ENCODE results near the gene RAD51B.

RAD51B gene

DNA sequence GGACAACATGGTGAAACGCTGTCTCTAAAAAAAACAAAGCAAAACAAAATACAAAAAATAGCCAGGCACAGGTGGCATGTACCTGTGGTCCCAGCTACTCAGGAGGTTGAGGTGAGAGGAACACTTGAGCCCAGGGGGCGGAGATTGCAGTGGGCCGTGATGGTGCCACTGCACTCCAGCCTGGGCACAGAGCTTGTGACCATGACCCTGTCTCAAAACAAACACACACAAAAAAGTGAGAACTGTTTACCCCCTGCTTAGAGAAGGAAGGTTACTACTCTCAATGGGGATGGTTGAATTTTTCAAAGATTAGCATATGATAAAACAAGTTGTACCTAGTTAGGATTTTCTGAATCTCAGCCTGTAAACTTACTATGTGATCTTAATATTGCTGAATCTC lies 905.3 kb downstream of the RAD51B start:
- no peak for DNase-seq (ENCODE audit: low read depth in 3 of 3)

DNA sequence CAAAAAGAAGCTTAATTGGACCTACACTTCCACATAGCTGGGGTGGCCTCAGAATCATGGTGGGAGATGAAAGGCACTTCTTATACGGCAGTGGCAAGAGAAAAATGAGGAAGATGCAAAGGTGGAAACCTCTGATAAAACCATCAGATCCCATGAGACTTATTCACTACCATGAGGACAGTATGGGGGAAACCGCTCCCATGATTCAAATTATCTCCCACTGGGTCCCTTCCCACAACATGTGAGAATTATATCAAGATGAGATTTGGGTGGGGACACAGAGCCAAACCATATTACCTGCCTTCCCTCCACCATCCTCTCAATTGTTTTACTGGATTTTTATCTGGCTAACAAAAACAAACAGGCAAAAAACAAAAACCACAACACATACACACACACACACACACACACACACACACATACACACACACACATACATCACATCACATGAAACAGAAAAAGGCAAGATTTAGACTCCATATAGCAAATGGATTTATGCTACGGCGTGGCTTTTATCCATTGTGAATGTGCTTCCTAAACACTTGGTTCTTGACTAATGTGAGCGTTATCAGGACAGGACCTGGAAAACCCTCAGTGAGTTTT lies 906.6 kb downstream of the RAD51B start:
- no peak for DNase-seq (ENCODE audit: low read depth in 3 of 3)

DNA sequence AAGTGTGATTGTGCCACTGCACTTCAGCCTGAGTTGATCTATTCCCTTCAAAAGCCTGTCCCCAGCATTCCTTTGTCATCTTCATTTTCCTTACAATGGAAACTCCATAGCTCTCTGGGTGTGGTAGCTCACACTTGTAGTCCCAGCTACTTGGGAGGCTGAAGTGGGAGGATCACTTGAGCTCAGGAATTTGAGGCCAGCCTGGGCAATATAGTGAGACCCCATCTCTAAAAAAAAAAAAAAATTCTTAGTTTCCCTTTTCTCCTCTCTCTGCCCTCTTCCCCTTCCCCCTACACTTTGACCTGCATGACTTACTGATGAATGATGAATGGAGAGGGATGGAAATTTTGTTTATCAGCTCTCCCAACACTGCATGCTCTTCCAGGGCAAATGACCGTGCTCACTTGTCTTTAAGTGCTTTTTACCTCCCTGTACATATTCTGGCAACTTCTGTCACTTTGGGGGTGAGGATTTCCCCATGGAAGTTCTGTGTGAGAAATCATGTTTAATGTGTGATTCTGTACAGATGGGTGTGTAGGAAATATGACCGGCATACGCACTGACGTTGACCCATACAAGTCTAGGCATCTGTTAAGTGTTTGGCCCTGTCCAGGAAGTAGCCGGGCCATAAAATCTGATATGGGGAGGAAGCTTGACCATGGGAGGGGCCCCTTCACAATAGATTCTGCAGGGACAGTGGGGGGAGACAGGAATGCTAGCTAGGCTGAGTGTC lies 907.9 kb downstream of the RAD51B start:
- no peak for DNase-seq (ENCODE audit: low read depth in 3 of 3)

DNA sequence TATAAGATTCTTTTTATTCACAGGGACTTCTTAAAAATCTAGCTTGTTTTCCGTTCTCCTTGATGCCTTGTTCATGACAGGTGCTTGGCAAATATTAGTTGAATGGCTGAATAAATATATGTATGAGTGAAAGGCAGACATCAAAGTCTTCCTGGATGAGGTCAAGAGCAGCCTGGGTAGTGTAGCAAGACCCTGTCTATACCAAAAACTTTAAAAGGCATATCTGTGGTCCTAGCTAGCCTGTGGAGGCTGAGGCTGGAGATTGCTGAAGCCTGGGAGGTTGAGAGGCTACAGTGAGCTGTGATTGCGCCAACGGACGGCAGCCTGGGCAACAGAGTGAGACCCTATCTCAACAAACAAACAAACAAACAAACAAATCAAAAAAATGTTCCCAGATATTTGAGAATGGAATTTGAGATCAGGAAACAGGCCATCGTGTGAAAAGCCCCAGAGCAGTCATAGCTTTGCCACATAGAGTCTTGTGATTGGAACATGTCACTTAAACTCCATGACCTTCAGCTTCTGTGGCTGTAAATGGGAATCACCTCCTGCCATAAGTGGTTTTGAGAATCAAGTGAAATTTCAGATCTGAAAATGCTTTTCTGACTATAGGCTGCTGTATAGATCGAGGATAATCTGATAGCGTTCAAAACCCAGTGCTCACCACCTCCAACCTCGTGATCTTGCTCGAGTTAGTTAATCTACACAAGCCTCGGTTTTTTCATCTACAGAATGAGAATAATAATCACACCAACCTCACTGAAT lies 908.9 kb downstream of the RAD51B start:
- no peak for DNase-seq (ENCODE audit: low read depth in 3 of 3)

DNA sequence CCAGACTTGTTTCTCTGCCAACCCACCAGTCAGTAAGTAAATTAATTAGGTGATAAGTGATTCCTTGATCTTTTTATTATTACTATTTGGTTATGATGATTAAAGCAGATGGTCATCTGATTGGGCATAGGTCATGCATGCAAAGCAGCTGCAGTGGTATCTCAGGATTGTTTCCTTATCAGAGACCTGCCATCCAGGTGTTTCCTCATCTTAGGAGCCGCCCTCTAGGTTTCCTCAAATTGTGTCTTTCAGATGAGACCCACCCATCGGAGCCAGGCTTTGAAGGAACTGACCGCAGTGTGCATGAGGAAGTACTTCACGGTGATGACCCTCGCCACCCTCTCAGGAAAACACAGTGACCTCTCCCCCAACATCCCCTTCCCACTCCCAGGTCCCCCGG lies 910.0 kb downstream of the RAD51B start:
- no peak for DNase-seq (ENCODE audit: low read depth in 3 of 3)

DNA sequence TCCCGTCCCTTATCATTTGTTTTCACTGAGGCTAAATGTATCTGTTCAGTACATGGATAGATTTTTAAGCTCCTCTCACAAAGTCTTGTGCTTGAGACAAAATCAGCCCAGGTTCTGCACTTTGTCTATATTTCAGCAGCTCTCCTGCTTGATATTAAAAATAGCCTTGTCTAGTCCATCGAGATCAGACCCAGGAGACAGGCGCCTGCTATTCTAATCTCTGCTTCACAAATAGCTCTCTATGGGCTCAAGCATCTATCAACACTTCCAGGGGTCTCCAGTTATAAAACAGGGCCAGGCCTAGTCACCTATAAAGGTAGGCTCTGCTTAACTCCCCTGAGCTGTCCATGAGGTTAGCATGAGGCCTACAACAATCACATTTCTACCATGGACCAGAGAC lies 910.8 kb downstream of the RAD51B start:
- DNase-seq (ENCODE audit: low read depth in 3 of 3) = no peak

DNA sequence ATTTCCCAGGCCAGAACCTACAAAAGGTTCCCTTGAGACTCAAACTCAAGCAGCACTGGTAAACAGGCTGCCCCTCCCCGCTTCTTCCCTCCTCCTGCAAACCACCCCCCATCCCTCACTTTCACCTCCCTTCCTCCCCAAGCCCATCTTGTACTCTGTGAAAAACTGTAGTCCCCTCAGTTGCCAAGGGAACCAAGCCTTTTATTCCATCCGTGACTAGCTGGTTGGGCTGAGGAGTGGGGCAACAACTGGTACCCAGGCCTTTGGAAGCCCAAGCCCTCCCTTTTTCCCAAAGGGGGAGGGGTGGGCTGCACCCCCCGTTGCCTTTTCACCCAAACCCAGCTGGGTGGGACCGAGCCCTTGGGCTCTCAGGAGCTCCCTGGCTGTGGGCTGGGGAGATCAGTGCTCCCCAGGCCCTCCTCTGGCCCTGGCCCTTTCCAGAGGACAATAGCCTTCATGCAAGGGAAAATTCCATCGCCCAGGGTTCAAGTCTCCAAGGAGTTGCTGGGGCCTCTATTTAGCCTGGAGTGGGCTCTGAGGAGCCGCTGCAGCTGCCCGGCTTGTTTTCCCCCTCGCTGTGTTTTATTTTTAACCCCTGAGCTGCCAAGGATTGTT lies 911.3 kb downstream of the RAD51B start:
- DNase-seq (ENCODE audit: low read depth in 3 of 3) = no peak

DNA sequence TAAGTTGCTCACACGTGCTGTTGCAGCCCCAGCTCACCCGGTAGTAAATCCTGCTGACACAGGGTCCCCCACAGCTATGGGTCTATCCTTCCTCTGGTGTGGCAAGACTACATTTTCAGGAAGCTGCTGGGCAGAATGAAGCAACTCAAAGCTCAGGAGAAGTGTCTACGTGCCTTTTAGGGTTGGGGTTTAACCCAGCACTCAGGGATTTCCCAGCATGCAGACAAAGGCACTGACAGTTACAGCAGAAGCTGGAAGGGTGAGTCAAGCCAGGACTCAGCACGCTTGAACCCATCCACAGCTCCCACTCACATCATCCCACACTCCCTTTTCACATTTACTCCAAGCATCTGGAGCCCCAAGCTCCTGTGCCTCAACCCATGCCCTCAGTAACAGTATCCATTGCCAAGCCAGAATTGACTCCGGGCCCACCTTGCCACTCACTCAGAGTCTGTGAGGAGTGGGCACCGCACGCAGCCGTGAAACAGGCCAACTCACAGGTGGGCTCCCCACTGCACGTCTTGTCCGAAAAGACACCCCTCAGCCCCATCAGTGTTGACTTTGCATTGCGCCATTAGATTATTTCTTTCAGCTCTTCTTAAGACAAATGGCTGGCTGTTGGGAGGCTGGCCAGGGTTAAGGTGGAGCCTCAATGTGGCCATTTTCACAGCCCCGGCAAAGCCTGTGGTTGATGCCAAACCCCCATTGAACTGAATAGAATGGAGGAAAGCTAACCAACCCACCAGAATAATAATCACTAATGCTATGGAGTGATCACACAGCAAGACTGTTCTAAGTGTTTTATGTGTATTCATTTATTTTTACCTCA lies 913.7 kb downstream of the RAD51B start:
- DNase-seq (ENCODE audit: low read depth in 3 of 3) = peak in 1 of 3 experiments; percentile 35

DNA sequence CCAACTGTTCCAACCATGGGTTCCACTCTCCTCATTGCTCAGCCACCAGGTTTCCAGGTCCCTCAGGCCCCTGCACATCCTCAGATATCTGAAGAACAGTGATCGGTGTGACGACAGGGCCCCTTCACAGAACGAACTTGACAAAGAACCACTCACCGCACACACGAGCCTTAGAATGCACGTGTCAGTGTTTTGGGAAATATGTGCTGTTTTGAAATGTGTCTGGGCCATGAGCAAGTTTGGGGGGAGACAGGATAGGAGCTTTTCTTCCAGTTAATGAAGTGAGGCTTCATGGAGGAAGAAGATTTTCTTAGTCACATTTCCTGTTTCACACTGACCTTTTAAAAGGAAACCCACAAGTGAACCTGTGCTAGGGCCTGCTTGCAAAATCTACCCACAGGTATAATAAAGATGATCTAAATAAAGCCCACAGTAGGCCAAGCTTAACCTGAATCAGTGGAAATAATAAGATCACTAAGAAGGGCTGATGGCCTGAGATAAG lies 914.7 kb downstream of the RAD51B start:
- DNase-seq (ENCODE audit: low read depth in 3 of 3) = peak in 2 of 3 experiments; percentile 9 to 50

DNA sequence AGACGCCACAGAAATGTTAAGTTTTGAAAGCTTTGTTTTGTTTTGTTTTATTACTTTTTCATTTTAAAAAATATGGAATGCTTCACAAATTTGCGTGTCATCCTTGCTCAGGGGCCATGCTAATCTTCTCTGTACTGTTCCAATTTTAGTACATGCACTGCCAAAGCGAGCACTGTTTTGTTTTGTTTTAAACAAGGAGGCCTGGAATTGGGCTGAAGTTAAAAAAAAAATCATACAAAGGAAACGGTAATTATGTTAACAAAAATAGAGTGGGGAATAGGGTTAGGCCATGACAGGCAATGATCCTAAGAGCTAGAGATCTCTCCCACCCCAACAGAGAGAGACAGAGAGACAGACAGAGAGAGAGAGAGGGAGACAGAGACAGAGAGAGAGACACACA lies 916.3 kb downstream of the RAD51B start:
- DNase-seq (ENCODE audit: low read depth in 3 of 3) = no peak

DNA sequence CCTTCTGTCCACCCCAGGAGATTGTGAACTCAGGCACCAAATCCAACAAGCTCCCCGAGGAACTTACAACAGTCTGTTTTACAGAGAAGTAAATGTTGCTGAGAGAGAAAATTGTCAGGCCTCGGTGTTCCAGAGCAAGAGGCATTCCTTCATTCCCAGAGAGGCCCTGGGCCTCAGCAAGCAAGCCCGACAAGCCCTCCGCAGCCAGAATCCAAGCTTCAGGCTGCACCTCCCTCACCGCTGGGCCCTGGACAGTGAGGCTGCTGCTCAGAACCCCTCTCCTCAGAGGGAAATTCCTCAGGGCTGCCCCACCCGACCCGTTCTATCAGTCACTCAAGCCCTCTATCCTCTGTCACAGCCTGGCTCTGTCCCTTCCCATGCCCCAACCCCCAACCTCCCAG lies 916.9 kb downstream of the RAD51B start:
- DNase-seq (ENCODE audit: low read depth in 3 of 3) = no peak

DNA sequence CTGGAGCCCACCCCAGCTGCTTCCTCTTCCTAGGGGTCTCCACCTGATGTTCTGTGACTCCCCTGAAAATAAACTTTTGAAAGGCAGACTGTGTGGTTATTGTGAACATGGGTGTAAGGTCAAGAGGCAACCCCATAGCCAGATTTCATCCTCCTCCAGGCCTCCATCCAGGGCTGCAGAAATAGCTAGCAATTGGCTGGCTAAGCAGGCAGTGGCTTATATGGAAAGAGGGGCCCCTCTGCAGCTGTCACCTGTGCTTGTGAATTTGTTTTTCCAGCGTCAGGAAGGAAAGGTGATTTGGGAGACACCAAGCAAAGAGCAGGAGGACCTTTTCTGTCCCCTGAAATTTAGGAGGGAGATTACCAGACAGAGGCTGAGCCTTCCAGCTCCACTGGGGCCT lies 917.5 kb downstream of the RAD51B start:
- DNase-seq (ENCODE audit: low read depth in 3 of 3) = no peak

DNA sequence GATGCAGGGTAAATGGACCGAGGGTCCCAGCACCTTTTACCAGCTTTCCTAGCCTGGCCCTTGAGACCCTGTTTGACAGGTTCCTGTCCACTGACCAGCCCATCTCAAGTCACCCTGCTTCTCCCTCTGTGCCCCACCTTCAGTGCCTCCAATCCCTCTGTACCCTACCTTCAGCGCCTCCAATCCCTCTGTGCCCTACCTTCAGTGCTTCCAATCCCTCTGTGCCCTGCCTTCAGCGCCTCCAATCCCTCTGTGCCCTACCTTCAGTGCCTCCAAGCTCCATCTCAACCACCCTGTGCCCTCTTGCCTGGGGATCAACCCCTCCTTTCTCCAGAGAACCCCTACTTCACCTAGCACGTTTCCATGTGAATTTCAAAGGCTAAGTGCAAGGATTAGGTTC lies 919.0 kb downstream of the RAD51B start:
- no peak for DNase-seq (ENCODE audit: low read depth in 3 of 3)

DNA sequence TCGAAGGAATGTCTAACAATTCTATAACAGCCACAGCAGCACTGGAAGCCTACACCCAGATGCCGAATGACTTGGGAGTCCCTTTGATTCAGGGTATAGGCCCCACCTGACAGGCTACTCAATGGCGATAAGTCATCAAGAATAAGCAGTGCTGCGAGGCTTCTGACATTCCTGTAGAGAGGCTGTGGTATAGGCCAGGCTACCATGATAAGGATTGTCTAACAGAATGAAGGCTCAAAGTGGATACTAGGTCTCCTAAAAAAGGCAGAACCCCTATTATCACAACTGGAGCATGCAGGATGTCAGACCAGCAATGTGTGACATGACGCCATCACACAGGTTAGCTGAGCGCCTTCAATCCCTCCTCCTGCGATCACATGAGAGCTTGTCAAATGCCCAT lies 920.1 kb downstream of the RAD51B start:
- no peak for DNase-seq (ENCODE audit: low read depth in 3 of 3)

DNA sequence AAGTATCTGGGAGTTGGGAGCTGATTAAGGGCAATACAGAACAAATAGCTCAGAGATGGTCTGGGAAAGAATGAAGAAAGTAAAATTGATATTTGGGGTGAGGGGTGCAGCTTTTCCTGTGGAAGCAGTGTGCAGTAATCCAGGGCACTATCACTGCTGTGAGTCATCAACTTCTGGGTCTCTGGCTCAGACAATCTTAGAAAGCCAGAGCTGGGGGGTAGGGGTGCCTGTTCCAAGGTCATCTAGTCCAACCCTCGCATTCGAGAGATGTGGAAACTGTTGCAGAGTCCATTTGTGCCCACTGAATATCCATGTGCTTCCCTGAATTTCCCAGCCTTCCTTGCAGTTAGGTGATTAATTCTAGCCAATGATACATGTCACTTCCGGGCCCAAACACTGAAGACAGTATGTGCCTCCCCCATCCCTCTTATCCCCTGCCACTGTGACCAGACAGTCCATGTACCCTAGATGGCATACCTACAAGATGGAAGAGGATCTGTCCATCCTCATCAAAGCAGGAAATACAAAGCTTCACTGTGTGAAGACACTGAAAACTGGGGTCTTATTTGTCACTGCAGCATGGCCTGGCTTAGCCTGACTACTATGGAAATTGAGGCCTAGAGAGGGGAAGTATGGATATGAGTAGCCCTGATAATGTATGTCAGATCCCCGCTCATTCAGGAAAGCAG lies 921.4 kb downstream of the RAD51B start:
- no peak for DNase-seq (ENCODE audit: low read depth in 3 of 3)

DNA sequence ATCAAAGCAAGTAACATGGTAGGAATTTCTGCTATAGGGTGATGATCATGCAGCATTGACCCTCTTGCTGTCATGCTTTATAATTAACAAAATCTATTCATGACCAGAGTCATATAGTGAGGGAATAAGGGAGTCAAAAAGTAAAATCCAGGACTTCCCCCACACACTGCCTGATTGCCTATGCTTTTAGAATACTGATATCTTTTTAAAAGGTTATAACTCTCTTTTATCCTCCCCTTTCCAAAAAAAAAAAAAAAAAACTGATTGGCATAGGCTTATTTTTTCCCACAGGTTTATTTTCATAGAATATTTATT lies 921.9 kb downstream of the RAD51B start:
- DNase-seq (ENCODE audit: low read depth in 3 of 3) = no peak

DNA sequence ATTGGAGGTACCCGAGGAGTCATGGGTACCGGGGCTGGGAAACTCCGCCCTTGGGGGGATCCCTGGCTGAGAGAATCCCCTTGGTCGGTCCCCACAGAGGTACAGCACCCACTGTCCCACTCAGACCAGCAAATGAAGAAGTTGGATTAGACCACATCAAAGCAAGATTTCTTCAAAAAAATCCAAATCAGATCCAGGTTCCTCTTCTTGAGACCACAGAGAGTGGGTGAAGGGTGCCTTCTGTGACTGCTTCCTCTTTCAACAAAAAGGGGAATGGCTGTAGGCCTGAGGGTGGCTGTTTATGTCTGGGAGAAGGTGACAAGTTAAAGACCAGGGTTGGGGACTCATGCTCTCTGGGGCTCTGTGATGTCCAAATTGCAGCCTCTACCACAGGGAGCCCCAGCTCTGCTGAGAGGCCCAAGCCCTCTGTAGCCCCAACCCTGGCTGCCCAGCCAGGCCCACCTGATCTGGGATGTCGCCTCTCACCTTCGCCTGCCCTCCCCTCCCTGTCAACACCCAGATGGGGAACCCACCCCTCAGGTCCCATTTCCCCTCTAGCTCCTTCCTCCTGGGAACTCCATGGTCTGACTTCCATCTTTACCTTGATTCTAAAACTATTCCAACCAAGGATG lies 922.4 kb downstream of the RAD51B start:
- DNase-seq (ENCODE audit: low read depth in 3 of 3) = no peak

DNA sequence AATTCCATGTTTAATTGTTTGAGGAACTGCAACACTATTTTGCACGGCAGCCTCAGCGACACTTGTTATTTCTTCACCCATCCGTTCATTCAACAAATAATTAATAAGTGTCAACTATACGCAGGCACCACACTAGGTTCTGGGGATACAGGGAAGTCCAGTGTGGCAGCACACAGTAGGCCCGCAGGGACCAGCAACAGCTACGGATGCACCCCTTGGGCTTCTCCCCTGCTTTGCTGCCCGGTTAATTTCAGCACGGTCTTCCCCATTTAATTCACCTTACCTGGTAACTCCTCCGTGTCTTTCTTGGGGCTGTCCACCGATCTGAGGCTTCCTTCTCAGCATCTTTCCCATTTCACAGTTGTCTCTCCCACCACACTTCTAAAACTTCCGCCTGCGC lies 925.0 kb downstream of the RAD51B start:
- DNase-seq (ENCODE audit: low read depth in 3 of 3) = no peak

DNA sequence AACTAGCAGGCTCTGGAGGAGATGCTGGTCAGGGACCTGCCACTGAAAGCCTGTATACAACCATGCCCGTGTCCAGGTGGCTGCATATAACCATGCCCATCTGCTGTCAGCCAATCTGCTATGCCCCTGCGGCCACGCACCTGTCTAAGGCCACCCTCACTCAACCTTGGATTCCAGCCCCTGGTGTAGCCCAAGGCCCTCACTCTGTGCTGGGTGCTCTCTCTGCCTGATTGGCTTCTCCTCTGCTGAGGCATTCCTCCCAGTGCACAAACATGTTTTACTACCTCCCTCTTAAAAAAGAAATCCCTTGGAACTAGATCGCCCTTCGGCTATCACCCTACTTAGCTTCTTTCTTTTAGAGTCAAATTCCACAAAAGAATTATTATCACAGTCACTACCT lies 927.8 kb downstream of the RAD51B start:
- DNase-seq (ENCODE audit: low read depth in 3 of 3) = no peak

DNA sequence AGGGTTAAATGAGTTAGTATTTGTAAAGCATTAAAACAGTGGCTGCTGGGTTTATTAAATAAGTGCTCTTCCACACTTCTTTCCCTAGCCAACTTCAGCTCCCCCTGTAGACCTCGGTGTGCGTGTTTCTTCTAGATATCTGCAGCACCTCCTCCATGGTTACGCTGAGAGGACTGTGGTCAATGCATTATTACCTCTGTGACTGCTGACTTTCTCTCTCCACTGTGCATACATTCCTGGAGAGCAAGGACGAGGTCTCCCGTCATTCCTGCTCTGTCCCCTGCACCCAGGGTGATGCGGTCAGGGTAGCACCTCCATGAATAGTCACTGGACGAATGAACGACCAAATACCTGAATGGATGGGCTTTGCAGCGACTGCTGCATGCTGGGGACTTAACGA lies 928.7 kb downstream of the RAD51B start:
- DNase-seq (ENCODE audit: low read depth in 3 of 3) = no peak

DNA sequence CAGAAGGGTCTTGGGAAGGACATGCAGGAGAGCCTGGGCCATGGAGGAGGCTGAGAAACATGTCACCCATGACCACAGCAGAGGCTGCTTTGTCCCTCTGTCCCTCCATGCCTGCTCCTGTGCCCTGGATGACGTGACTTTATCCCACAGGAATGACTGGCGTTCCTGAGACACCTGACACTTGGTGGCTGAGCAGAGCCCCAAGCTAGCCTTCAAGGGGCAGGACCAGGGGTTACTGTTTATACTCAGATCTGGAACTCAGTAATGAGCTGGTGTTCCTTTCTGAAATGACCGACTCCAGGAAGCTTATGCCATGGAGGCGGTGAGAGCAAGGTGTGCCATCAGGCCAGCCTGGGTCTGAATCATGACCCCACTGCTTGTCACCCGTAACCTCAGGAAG lies 929.1 kb downstream of the RAD51B start:
- DNase-seq (ENCODE audit: low read depth in 3 of 3) = no peak
